CD4-positive, alpha-beta T cell (primary cell): Measurements from ENCODE around the gene MACROD2. TPM values are rescaled to one million over a fixed set of nuclear protein-coding genes. Genes with fewer than 3 reads are reported as not detected.

Experiments
- ATAC-seq: fragments of 200-7000 bp; cut with Tn5 transposase; one replicate; pipeline ENCODE4 v1.10.0; 2022; ENCODE audit warnings: mild to moderate bottlenecking; ENCODE audit not compliant: poor library complexity
- CTCF ChIA-PET: fragments of 350-600 bp; sonication (Branson Sonifier 250); formaldehyde crosslinking; loops from one replicate; lab custom pipeline; 2021; ENCODE audit warnings: antibody characterized with exemption, inconsistent platforms; lab: Charles Lee
- POLR2A ChIA-PET: fragments of 350-600 bp; sonication (Branson Sonifier 250); formaldehyde crosslinking; loops from one replicate; lab custom pipeline; 2021; ENCODE audit warnings: antibody characterized with exemption, inconsistent platforms; lab: Charles Lee
- DNase-seq, 14 experiments: peaks; one replicate each; pipeline ENCODE4 v3.0.0-alpha.2; 2013 to 2020; ENCODE audit warnings: mixed read lengths in 2 of 14
- H3K27ac ChIP-seq, 2 donors: one replicate each; pipeline versions ENCODE4 v1.5.1 to v1.7.0; 2013; ENCODE audit warnings: low read length in 2 of 2, low read depth in 1 of 2, mild to moderate bottlenecking in 1 of 2
- H3K27me3 ChIP-seq, 2 experiments: 1 replicate in 1 of 2; 2 replicates in 1 of 2; pipeline versions ENCODE4 v1.6.1 to v1.7.0; 2013; ENCODE audit warnings: low read length in 2 of 2, control low read depth in 1 of 2, mild to moderate bottlenecking in 1 of 2, moderate library complexity in 1 of 2; ENCODE audit not compliant: insufficient read depth in 2 of 2, control insufficient read depth in 1 of 2
- H3K36me3 ChIP-seq: one replicate; pipeline ENCODE4 v1.6.1; 2013; ENCODE audit warnings: low read length, control low read depth; ENCODE audit not compliant: insufficient read depth
- H3K4me1 ChIP-seq: one replicate; pipeline ENCODE4 v1.6.1; 2013; ENCODE audit warnings: low read length, control low read depth; ENCODE audit not compliant: insufficient read depth
- H3K4me3 ChIP-seq: one replicate; pipeline ENCODE4 v1.5.1; 2013; ENCODE audit warnings: mild to moderate bottlenecking, low read length, moderate library complexity
- H3K9me3 ChIP-seq, 2 experiments: 1 replicate in 1 of 2; 2 replicates in 1 of 2; pipeline versions ENCODE4 v1.6.1 to v1.7.0; 2013; ENCODE audit warnings: low read length in 2 of 2, mild to moderate bottlenecking in 2 of 2, control low read depth in 1 of 2, moderate library complexity in 1 of 2; ENCODE audit not compliant: control insufficient read depth in 1 of 2, insufficient read depth in 1 of 2
- H3K27ac Mint-ChIP-seq: one replicate; pipeline ENCODE4 v1.8.0; 2020; ENCODE audit warnings: mixed read lengths
- H3K27me3 Mint-ChIP-seq: one replicate; pipeline ENCODE4 v1.8.0; 2021; ENCODE audit warnings: mixed read lengths
- H3K36me3 Mint-ChIP-seq: one replicate; pipeline ENCODE4 v1.8.0; 2021; ENCODE audit warnings: low read depth, mixed read lengths
- H3K4me1 Mint-ChIP-seq: one replicate; pipeline ENCODE4 v1.8.0; 2021; ENCODE audit warnings: low read depth, mixed read lengths
- H3K4me3 Mint-ChIP-seq: one replicate; pipeline ENCODE4 v1.8.0; 2020; ENCODE audit warnings: mild to moderate bottlenecking, mixed read lengths
- H3K9me3 Mint-ChIP-seq: one replicate; pipeline ENCODE4 v1.8.0; 2020; ENCODE audit warnings: mixed read lengths
- CTCF ChIP-seq: fragments of 200-600 bp; IDR thresholded peaks from one replicate; pipeline ENCODE4 v1.8.0; 2022; ENCODE audit warnings: antibody characterized with exemption, mild to moderate bottlenecking
- intact Hi-C, 2 experiments: fragments of 100-400 bp; cut with DNase I in 1 of 2; cut with micrococcal nuclease in 1 of 2; formaldehyde crosslinking; loops; one replicate each; pipeline versions ENCODE4 v1.15.1 to v1.9.0; 2023 to 2025; cut with DNase I, micrococcal nuclease
- total RNA-seq, 174 experiments: library from RNA in 2 of 174; stranded (reverse) in 2 of 174; gene quantifications; one replicate each; pipeline ENCODE4 v1.2.3 and lab custom pipeline; 2021 to 2026

The MACROD2 gene
- total RNA-seq, 2 experiments from 2014 or later = not detected

- Histone ChIP-seq H3K27ac (no peak overlapping the region), H3K4me3 (no peak overlapping the region), H3K9me3 (peaks cover 0 to 8% of the 10 kb centered on the region in 2 experiments), H3K36me3 (no peaks in the 10 kb centered on the region), H3K4me1 (no peaks in the 10 kb centered on the region), H3K27me3 (no peaks in the 10 kb centered on the region)
- Mint-ChIP-seq H3K4me3 (no peak overlapping the region), H3K36me3 (no peaks in the 10 kb centered on the region), H3K9me3 (peaks cover 8% of the 10 kb centered on the region), H3K27me3 (no peaks in the 10 kb centered on the region), H3K4me1 (no peaks in the 10 kb centered on the region), H3K27ac (no peak overlapping the region)
- no peak for TF ChIP-seq CTCF
- ATAC-seq (no peak), DNase-seq (no peak)
- ChIA-PET CTCF (no interaction called here), POLR2A (no interaction called here)
- intact Hi-C loops = no loop called here
These were observed 493.6 kb downstream of the MACROD2 start for GRCh38 chr20:14488756-14489479.

GRCh38 chr20:14489544-14489943 is 494.2 kb downstream of the MACROD2 start:
- intact Hi-C loops = no loop called here
- ATAC-seq (no peak), DNase-seq (no peak)
- Mint-ChIP-seq H3K27ac (no peak overlapping the region), H3K4me1 (no peaks in the 10 kb centered on the region), H3K4me3 (no peak overlapping the region), H3K27me3 (no peaks in the 10 kb centered on the region), H3K9me3 (peaks cover 6% of the 10 kb centered on the region), H3K36me3 (no peaks in the 10 kb centered on the region)
- H3K4me3 ChIP-seq = no peak overlapping the region
- H3K9me3 ChIP-seq = peaks cover 0 to 8% of the 10 kb centered on the region in 2 experiments
- no peaks in the 10 kb centered on the region for H3K36me3 ChIP-seq
- no peaks in the 10 kb centered on the region for H3K27me3 ChIP-seq
- TF ChIP-seq CTCF = no peak
- ChIA-PET CTCF (no interaction called here), POLR2A (no interaction called here)
- no peaks in the 10 kb centered on the region for H3K4me1 ChIP-seq
- no peak overlapping the region for H3K27ac ChIP-seq

GRCh38 chr20:14491436-14491835 is 496.1 kb downstream of the MACROD2 start:
- Mint-ChIP-seq H3K36me3 (no peaks in the 10 kb centered on the region), H3K4me1 (no peaks in the 10 kb centered on the region), H3K4me3 (no peak overlapping the region), H3K27ac (no peak overlapping the region), H3K9me3 (peaks cover 3% of the 10 kb centered on the region), H3K27me3 (no peaks in the 10 kb centered on the region)
- Histone ChIP-seq H3K4me3 (no peak overlapping the region), H3K9me3 (peaks cover 0 to 2% of the 10 kb centered on the region in 2 experiments), H3K4me1 (no peaks in the 10 kb centered on the region), H3K27me3 (no peaks in the 10 kb centered on the region), H3K27ac (no peak overlapping the region), H3K36me3 (no peaks in the 10 kb centered on the region)
- CTCF ChIA-PET = no interaction called here
- DNase-seq = no peak
- intact Hi-C loops = no loop called here
- TF ChIP-seq CTCF = no peak
- ATAC-seq = no peak
- POLR2A ChIA-PET = no interaction called here
